ENCODE data around the gene CHCHD6.

CHCHD6 gene

GRCh38 chr3:126748701-126749546 is 44.9 kb downstream of the CHCHD6 start:
- Histone ChIP-seq H3K4me3 (no peak overlapping the region), H3K9ac (ENCODE audit: insufficient read length) (no peak overlapping the region), H3K9me3 (ENCODE audit: low read depth, low read length) (no peaks in the 10 kb centered on the region), H3K27ac (no peak overlapping the region), H3K36me3 (ENCODE audit: insufficient read depth, low read length) (0 out of 2 replicates have a peak, but pooled peaks cover 2% of the 10 kb centered on the region)
- no peak for DNase-seq (ENCODE audit: low read depth, low spot score)
- TF ChIP-seq EZH2 (IDR thresholded peaks at IDR 0.05), result no peak
- no peak for TF ChIP-seq POLR2AphosphoS5 (IDR thresholded peaks at IDR 0.05; ENCODE audit: borderline replicate concordance, low read depth, low read length)
- no peak for TF ChIP-seq FOXP2 (optimal IDR thresholded peaks at IDR 0.05; ENCODE audit: control extremely low read depth, extremely low read length, insufficient read depth)

GRCh38 chr3:126749547-126749875 is 45.5 kb downstream of the CHCHD6 start:
- no peak overlapping the region for H3K4me3 ChIP-seq
- no peak for TF ChIP-seq POLR2AphosphoS5 (IDR thresholded peaks at IDR 0.05; ENCODE audit: borderline replicate concordance, low read depth, low read length)
- TF ChIP-seq EZH2 (IDR thresholded peaks at IDR 0.05), result no peak
- no peak for TF ChIP-seq FOXP2 (optimal IDR thresholded peaks at IDR 0.05; ENCODE audit: control extremely low read depth, extremely low read length, insufficient read depth)
- H3K9me3 ChIP-seq (ENCODE audit: low read depth, low read length), result no peaks in the 10 kb centered on the region
- no peak overlapping the region for H3K9ac ChIP-seq (ENCODE audit: insufficient read length)
- DNase-seq (ENCODE audit: low read depth, low spot score), result no peak
- H3K36me3 ChIP-seq (ENCODE audit: insufficient read depth, low read length), result 0 out of 2 replicates have a peak, but pooled peaks cover 2% of the 10 kb centered on the region
- H3K27ac ChIP-seq, result no peak overlapping the region

- H3K9me3 ChIP-seq (ENCODE audit: low read depth, low read length), result no peaks in the 10 kb centered on the region
- no peak for TF ChIP-seq POLR2AphosphoS5 (IDR thresholded peaks at IDR 0.05; ENCODE audit: borderline replicate concordance, low read depth, low read length)
- TF ChIP-seq EZH2 (IDR thresholded peaks at IDR 0.05), result no peak
- TF ChIP-seq FOXP2 (optimal IDR thresholded peaks at IDR 0.05; ENCODE audit: control extremely low read depth, extremely low read length, insufficient read depth), result no peak
- no peak for DNase-seq (ENCODE audit: low read depth, low spot score)
- no peak overlapping the region for H3K27ac ChIP-seq
- H3K36me3 ChIP-seq (ENCODE audit: insufficient read depth, low read length), result 0 out of 2 replicates have a peak, but pooled peaks cover 2% of the 10 kb centered on the region
- no peak overlapping the region for H3K4me3 ChIP-seq
- H3K9ac ChIP-seq (ENCODE audit: insufficient read length), result no peak overlapping the region
Observed at GRCh38 chr3:126749931-126750755, 46.1 kb downstream of the CHCHD6 start.

- no peak for TF ChIP-seq FOXP2 (optimal IDR thresholded peaks at IDR 0.05; ENCODE audit: control extremely low read depth, extremely low read length, insufficient read depth)
- TF ChIP-seq EZH2 (IDR thresholded peaks at IDR 0.05), result no peak
- no peak for TF ChIP-seq POLR2AphosphoS5 (IDR thresholded peaks at IDR 0.05; ENCODE audit: borderline replicate concordance, low read depth, low read length)
- DNase-seq (ENCODE audit: low read depth, low spot score), result no peak
- H3K9me3 ChIP-seq (ENCODE audit: low read depth, low read length), result no peaks in the 10 kb centered on the region
- H3K27ac ChIP-seq, result 0 out of 2 replicates have a peak overlapping the region, but pooled peaks have one; percentile 34
- no peak overlapping the region for H3K4me3 ChIP-seq
- H3K9ac ChIP-seq (ENCODE audit: insufficient read length), result no peak overlapping the region
- 0 out of 2 replicates have a peak, but pooled peaks cover 2% of the 10 kb centered on the region for H3K36me3 ChIP-seq (ENCODE audit: insufficient read depth, low read length)
Observed at GRCh38 chr3:126750756-126751121, 46.7 kb downstream of the CHCHD6 start.

- no peak overlapping the region for H3K27ac ChIP-seq
- H3K9me3 ChIP-seq (ENCODE audit: low read depth, low read length), result no peaks in the 10 kb centered on the region
- TF ChIP-seq EZH2 (IDR thresholded peaks at IDR 0.05), result no peak
- no peak for TF ChIP-seq POLR2AphosphoS5 (IDR thresholded peaks at IDR 0.05; ENCODE audit: borderline replicate concordance, low read depth, low read length)
- no peak for TF ChIP-seq FOXP2 (optimal IDR thresholded peaks at IDR 0.05; ENCODE audit: control extremely low read depth, extremely low read length, insufficient read depth)
- no peak for DNase-seq (ENCODE audit: low read depth, low spot score)
- no peak overlapping the region for H3K4me3 ChIP-seq
- H3K9ac ChIP-seq (ENCODE audit: insufficient read length), result no peak overlapping the region
- H3K36me3 ChIP-seq (ENCODE audit: insufficient read depth, low read length), result 0 out of 2 replicates have a peak, but pooled peaks cover 2% of the 10 kb centered on the region
Observed at GRCh38 chr3:126751611-126752302, 47.7 kb downstream of the CHCHD6 start.

GRCh38 chr3:126752303-126753190 is 48.5 kb downstream of the CHCHD6 start:
- H3K9me3 ChIP-seq (ENCODE audit: low read depth, low read length), result no peaks in the 10 kb centered on the region
- no peak overlapping the region for H3K9ac ChIP-seq (ENCODE audit: insufficient read length)
- peak; percentile 14 for DNase-seq (ENCODE audit: low read depth, low spot score)
- H3K36me3 ChIP-seq (ENCODE audit: insufficient read depth, low read length), result 0 out of 2 replicates have a peak, but pooled peaks cover 2% of the 10 kb centered on the region
- no peak overlapping the region for H3K4me3 ChIP-seq
- no peak for TF ChIP-seq FOXP2 (optimal IDR thresholded peaks at IDR 0.05; ENCODE audit: control extremely low read depth, extremely low read length, insufficient read depth)
- TF ChIP-seq POLR2AphosphoS5 (IDR thresholded peaks at IDR 0.05; ENCODE audit: borderline replicate concordance, low read depth, low read length), result no peak
- no peak for TF ChIP-seq EZH2 (IDR thresholded peaks at IDR 0.05)
- no peak overlapping the region for H3K27ac ChIP-seq

Measured in SK-N-MC (cell line).